HEK293T (cell line): ENCODE results near the gene ANKRD52.

Source experiments
- ARNT ChIP-seq: fragments of 450-650 bp; IDR thresholded peaks from 2 replicates; pipeline ENCODE4 v1.6.1; 2017; ENCODE audit warnings: mild to moderate bottlenecking
- BHLHE40 ChIP-seq: fragments of 450-650 bp; IDR thresholded peaks from 2 replicates; pipeline ENCODE4 v1.6.1; 2016; ENCODE audit warnings: mild to moderate bottlenecking, moderate library complexity, borderline replicate concordance
- CTBP1 ChIP-seq: fragments of 450-650 bp; IDR thresholded peaks from 2 replicates; pipeline ENCODE4 v1.6.1; 2016; ENCODE audit warnings: borderline replicate concordance
- HDGF ChIP-seq: fragments of 450-650 bp; IDR thresholded peaks from 2 replicates; pipeline ENCODE4 v1.6.1; 2017; ENCODE audit warnings: antibody characterized with exemption, borderline replicate concordance
- SP1 ChIP-seq: fragments of 450-650 bp; IDR thresholded peaks from 2 replicates; pipeline ENCODE4 v1.6.1; 2017
- SUZ12 ChIP-seq: fragments of 450-650 bp; IDR thresholded peaks from 2 replicates; pipeline ENCODE4 v1.6.1; 2016; ENCODE audit warnings: mild to moderate bottlenecking
- TARDBP ChIP-seq: fragments of 450-650 bp; IDR thresholded peaks from 2 replicates; pipeline ENCODE4 v1.6.1; 2016
- ZNF384 ChIP-seq: fragments of 450-650 bp; IDR thresholded peaks from 2 replicates; pipeline ENCODE4 v1.6.1; 2016

- no peak for TF ChIP-seq HDGF
- no peak for TF ChIP-seq ZNF384
- TF ChIP-seq SUZ12 = no peak
- TF ChIP-seq BHLHE40 = no peak
- TF ChIP-seq SP1 = no peak
- TF ChIP-seq ARNT = no peak
- no peak for TF ChIP-seq TARDBP
- TF ChIP-seq CTBP1 = no peak
Observed at GRCh38 chr12:56222531-56222895, 35.7 kb downstream of the ANKRD52 start.
